ENCODE results near the gene INHA. TPM values are rescaled to one million over a fixed set of nuclear protein-coding genes. Genes with fewer than 3 reads are reported as not detected.

INHA gene
- polyA plus RNA-seq, 1 of the 3 experiments (the other 2 are of a cell fraction) = 1.2 TPM

GRCh38 chr2:219605607-219605954 lies 33.5 kb downstream of the INHA start (continued):
- TF ChIP-seq, protein P1, sequence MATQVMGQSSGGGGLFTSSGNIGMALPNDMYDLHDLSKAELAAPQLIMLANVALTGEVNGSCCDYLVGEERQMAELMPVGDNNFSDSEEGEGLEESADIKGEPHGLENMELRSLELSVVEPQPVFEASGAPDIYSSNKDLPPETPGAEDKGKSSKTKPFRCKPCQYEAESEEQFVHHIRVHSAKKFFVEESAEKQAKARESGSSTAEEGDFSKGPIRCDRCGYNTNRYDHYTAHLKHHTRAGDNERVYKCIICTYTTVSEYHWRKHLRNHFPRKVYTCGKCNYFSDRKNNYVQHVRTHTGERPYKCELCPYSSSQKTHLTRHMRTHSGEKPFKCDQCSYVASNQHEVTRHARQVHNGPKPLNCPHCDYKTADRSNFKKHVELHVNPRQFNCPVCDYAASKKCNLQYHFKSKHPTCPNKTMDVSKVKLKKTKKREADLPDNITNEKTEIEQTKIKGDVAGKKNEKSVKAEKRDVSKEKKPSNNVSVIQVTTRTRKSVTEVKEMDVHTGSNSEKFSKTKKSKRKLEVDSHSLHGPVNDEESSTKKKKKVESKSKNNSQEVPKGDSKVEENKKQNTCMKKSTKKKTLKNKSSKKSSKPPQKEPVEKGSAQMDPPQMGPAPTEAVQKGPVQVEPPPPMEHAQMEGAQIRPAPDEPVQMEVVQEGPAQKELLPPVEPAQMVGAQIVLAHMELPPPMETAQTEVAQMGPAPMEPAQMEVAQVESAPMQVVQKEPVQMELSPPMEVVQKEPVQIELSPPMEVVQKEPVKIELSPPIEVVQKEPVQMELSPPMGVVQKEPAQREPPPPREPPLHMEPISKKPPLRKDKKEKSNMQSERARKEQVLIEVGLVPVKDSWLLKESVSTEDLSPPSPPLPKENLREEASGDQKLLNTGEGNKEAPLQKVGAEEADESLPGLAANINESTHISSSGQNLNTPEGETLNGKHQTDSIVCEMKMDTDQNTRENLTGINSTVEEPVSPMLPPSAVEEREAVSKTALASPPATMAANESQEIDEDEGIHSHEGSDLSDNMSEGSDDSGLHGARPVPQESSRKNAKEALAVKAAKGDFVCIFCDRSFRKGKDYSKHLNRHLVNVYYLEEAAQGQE (IDR thresholded peaks at IDR 0.05; ENCODE audit: low read depth, low read length) = no peak

GRCh38 chr2:219607931-219608330 lies 35.8 kb downstream of the INHA start:
- WGBS (ENCODE audit: low lambda C conversion rate) = 84% methylated on average over 9 of the region's 15 CpGs
- CTCF ChIA-PET = no interaction called here
- H3K79me2 ChIP-seq (ENCODE audit: insufficient read depth) = no peaks in the 10 kb centered on the region

GRCh38 chr2:219608399-219608964 lies 36.4 kb downstream of the INHA start:
- Histone ChIP-seq H3K27me3 (ENCODE audit: insufficient read depth) (no peaks in the 10 kb centered on the region), H3K4me2 (no peak overlapping the region), H3K4me1 (ENCODE audit: control insufficient read depth in 1 of 2, insufficient read depth in 2 of 2, low read depth in 1 of 2, low read length in 1 of 2) (peaks cover 0 to 9% of the 10 kb centered on the region in 2 experiments; a peak in 1 of 4 replicates), H3F3A (replicated peaks; ENCODE audit: insufficient read depth) (no peaks in the 10 kb centered on the region), H3K9me3 (no peaks in the 10 kb centered on the region), H3K9ac (no peak overlapping the region), H2AFZ (ENCODE audit: low read depth) (no peak overlapping the region), H4K20me1 (ENCODE audit: insufficient read depth) (no peaks in the 10 kb centered on the region), H3K27ac (ENCODE audit: low read depth in 2 of 2, low read length in 1 of 2) (no peak overlapping the region), H3K36me3 (replicated peaks in 1 of 2; ENCODE audit: control insufficient read depth in 1 of 2, insufficient read depth in 2 of 2, low read length in 1 of 2) (peaks cover 0 to 48% of the 10 kb centered on the region in 2 experiments), H3K79me2 (ENCODE audit: insufficient read depth) (no peaks in the 10 kb centered on the region), H3K4me3 (ENCODE audit: low read depth in 2 of 2, low read length in 1 of 2) (no peak overlapping the region), H3K9me2 (no peaks in the 10 kb centered on the region)
- WGBS (ENCODE audit: low lambda C conversion rate) = 82% methylated on average over 11 of the region's 15 CpGs
- ChIA-PET CTCF (no interaction called here), POLR2A (no interaction called here)
- no peak for DNase-seq
- TF ChIP-seq RCOR1 (IDR thresholded peaks at IDR 0.05; ENCODE audit: low read length) = no peak
- no peak for TF ChIP-seq SIN3A (IDR thresholded peaks at IDR 0.05; ENCODE audit: borderline replicate concordance, low read depth, low read length)
- TF ChIP-seq CTCF (IDR thresholded peaks at IDR 0.05) = no peak
- TF ChIP-seq, protein P2, sequence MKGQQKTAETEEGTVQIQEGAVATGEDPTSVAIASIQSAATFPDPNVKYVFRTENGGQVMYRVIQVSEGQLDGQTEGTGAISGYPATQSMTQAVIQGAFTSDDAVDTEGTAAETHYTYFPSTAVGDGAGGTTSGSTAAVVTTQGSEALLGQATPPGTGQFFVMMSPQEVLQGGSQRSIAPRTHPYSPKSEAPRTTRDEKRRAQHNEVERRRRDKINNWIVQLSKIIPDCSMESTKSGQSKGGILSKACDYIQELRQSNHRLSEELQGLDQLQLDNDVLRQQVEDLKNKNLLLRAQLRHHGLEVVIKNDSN (IDR thresholded peaks at IDR 0.05; ENCODE audit: borderline replicate concordance, low read depth) = no peak
- TF ChIP-seq ELF1 (IDR thresholded peaks at IDR 0.05) = no peak
- no peak for TF ChIP-seq MEF2A (IDR thresholded peaks at IDR 0.05; ENCODE audit: borderline replicate concordance, low read depth)
- no peak for TF ChIP-seq RAD21 (IDR thresholded peaks at IDR 0.05; ENCODE audit: low read length)
- TF ChIP-seq GATA2 (CRISPR knock-in tag; IDR thresholded peaks at IDR 0.05) = no peak
- TF ChIP-seq CHD2 (IDR thresholded peaks at IDR 0.05; ENCODE audit: low read length, partially characterized antibody) = no peak
- TF ChIP-seq TEAD4 (IDR thresholded peaks at IDR 0.05; ENCODE audit: borderline replicate concordance, insufficient read depth) = no peak
- TF ChIP-seq NRF1 (IDR thresholded peaks at IDR 0.05; ENCODE audit: low read depth, low read length) = no peak

More at GRCh38 chr2:219607931-219608330, 35.8 kb downstream of the INHA start:
- no peak overlapping the region for H2AFZ ChIP-seq (ENCODE audit: low read depth)
- no peak overlapping the region for H3K4me2 ChIP-seq
- peaks cover 0 to 48% of the 10 kb centered on the region in 2 experiments for H3K36me3 ChIP-seq (replicated peaks in 1 of 2; ENCODE audit: control insufficient read depth in 1 of 2, insufficient read depth in 2 of 2, low read length in 1 of 2)
- H3K27me3 ChIP-seq (ENCODE audit: insufficient read depth) = no peaks in the 10 kb centered on the region
- H3K9me2 ChIP-seq = no peaks in the 10 kb centered on the region
- no peaks in the 10 kb centered on the region for H3F3A ChIP-seq (replicated peaks; ENCODE audit: insufficient read depth)
- TF ChIP-seq MAX (IDR thresholded peaks at IDR 0.05; ENCODE audit: low read depth) = no peak
- TF ChIP-seq, protein P2 (IDR thresholded peaks at IDR 0.05; ENCODE audit: borderline replicate concordance, low read depth) = no peak
- TF ChIP-seq JUND (IDR thresholded peaks at IDR 0.05) = no peak
- TF ChIP-seq ELF1 (IDR thresholded peaks at IDR 0.05) = no peak
- TF ChIP-seq MXI1 (IDR thresholded peaks at IDR 0.05; ENCODE audit: low read depth, low read length) = no peak
- no peak for TF ChIP-seq POLR2AphosphoS5 (IDR thresholded peaks at IDR 0.05; ENCODE audit: low read depth, low read length)
- TF ChIP-seq SMC3 (IDR thresholded peaks at IDR 0.05; ENCODE audit: low read depth, low read length) = no peak
- TF ChIP-seq, protein P3, sequence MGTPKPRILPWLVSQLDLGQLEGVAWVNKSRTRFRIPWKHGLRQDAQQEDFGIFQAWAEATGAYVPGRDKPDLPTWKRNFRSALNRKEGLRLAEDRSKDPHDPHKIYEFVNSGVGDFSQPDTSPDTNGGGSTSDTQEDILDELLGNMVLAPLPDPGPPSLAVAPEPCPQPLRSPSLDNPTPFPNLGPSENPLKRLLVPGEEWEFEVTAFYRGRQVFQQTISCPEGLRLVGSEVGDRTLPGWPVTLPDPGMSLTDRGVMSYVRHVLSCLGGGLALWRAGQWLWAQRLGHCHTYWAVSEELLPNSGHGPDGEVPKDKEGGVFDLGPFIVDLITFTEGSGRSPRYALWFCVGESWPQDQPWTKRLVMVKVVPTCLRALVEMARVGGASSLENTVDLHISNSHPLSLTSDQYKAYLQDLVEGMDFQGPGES (IDR thresholded peaks at IDR 0.05; ENCODE audit: low read depth, low read length) = no peak
- H3K9me3 ChIP-seq = no peaks in the 10 kb centered on the region
- H3K9ac ChIP-seq = no peak overlapping the region
- DNase-seq = no peak
- H3K4me3 ChIP-seq (ENCODE audit: low read depth in 2 of 2, low read length in 1 of 2) = no peak overlapping the region
- POLR2A ChIA-PET = no interaction called here
- no peaks in the 10 kb centered on the region for H4K20me1 ChIP-seq (ENCODE audit: insufficient read depth)
- H3K27ac ChIP-seq (ENCODE audit: low read depth in 2 of 2, low read length in 1 of 2) = no peak overlapping the region
- H3K4me1 ChIP-seq (ENCODE audit: control insufficient read depth in 1 of 2, insufficient read depth in 2 of 2, low read depth in 1 of 2, low read length in 1 of 2) = peaks cover 0 to 9% of the 10 kb centered on the region in 2 experiments; a peak in 1 of 4 replicates
